ENCODE measurements around the gene DNAH6.
A peak's percentile ranks its signal among the peaks of the same experiment; 100 is the strongest.

DNA sequence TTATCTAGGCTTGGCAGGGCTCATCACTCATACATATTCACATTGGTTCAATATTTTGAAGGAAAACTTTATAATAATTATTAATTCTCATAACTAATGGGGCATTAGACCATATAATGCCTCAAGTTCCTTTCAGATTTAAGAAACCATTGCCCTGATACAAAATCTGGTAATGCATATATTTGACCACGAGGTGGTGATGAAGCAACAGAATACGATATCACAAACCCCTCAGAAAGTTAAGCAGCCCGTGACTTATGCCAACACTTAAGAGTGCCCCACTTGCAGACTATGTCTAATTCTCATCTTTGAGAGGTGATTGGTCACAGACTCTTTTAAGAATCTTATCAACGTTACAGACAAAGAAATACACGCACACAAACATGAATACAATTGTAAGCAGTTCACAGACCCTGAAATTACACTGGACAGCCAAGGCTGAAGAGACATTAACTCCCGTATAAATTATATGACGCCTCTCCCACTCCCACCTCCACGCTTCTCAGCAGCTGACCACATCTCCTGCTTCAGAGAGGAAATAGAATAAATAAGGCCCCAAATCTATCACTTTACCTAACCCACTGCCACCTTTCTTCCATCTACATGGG, 20.7 kb upstream of the DNAH6 start:
- TF ChIP-seq, protein P1, sequence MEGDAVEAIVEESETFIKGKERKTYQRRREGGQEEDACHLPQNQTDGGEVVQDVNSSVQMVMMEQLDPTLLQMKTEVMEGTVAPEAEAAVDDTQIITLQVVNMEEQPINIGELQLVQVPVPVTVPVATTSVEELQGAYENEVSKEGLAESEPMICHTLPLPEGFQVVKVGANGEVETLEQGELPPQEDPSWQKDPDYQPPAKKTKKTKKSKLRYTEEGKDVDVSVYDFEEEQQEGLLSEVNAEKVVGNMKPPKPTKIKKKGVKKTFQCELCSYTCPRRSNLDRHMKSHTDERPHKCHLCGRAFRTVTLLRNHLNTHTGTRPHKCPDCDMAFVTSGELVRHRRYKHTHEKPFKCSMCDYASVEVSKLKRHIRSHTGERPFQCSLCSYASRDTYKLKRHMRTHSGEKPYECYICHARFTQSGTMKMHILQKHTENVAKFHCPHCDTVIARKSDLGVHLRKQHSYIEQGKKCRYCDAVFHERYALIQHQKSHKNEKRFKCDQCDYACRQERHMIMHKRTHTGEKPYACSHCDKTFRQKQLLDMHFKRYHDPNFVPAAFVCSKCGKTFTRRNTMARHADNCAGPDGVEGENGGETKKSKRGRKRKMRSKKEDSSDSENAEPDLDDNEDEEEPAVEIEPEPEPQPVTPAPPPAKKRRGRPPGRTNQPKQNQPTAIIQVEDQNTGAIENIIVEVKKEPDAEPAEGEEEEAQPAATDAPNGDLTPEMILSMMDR (IDR thresholded peaks at IDR 0.05), result peak; percentile 42 to 76 (median 68)
- no peak for TF ChIP-seq POLR2A (IDR thresholded peaks at IDR 0.05)
- TF ChIP-seq POLR2AphosphoS5 (IDR thresholded peaks at IDR 0.05), result no peak

All from gastroesophageal sphincter (tissue), 3 donors.